K562 (cell line): ENCODE results near the gene KCNJ9. TPM values are rescaled to one million over a fixed set of nuclear protein-coding genes. Genes with fewer than 3 reads are reported as not detected.

Experiments used
- ATAC-seq: fragments of 200-7000 bp; cut with Tn5 transposase; 3 replicates; pipeline ENCODE4 v1.9.1; 2020; ENCODE audit warnings: moderate library complexity
- BruUV-seq: library from RNA; stranded (reverse); fragments of 400-500 nt; replicated peaks from 2 replicates; lab custom pipeline; 2021; lab: Mats Ljungman, UMichigan
- CTCF ChIA-PET: fragments of 300-600 bp; formaldehyde crosslinking; extraction: SDS; loops from one replicate; lab custom pipeline; 2021; ENCODE audit warnings: low intra/inter-chr PET ratio; lab: Yijun Ruan, JAX
- POLR2A ChIA-PET: fragments of 300-600, 350-650 bp; sonication (Branson Sonifier 250); formaldehyde crosslinking; extraction: SDS; loops from one replicate; lab custom pipeline; 2021; ENCODE audit warnings: antibody characterized with exemption, inconsistent platforms; lab: Yijun Ruan, JAX
- DNase-seq, 4 experiments: peaks; one replicate each; pipeline versions ENCODE4 v3.0.0 to v3.0.0-alpha.2; 2011 to 2018; ENCODE audit warnings: low spot score in 3 of 4, mixed read lengths in 3 of 4; ENCODE audit errors: extremely low read depth in 1 of 4
- FAIRE-seq: peaks from 2 replicates; lab custom pipeline; 2011; peaks lifted over from hg19 to GRCh38; lab: Jason Lieb, UNC
- H2AFZ ChIP-seq: 2 replicates; pipeline ENCODE4 v1.6.0; 2011; ENCODE audit warnings: low read depth, low read length, control low read depth, inconsistent platforms
- H3K27ac ChIP-seq: fragments of 200-600 bp; 3 replicates; pipeline ENCODE4 v1.8.0; 2011; ENCODE audit warnings: low read depth, mild to moderate bottlenecking, control low read depth, inconsistent platforms, low read length, moderate library complexity, mixed read lengths; ENCODE audit errors: extremely low read depth
- H3K27me3 ChIP-seq, 2 experiments: fragments of 300-600 bp in 1 of 2; 2 replicates in 1 of 2; 3 replicates in 1 of 2; pipeline versions ENCODE4 v1.6.0 to v1.8.0; 2011; ENCODE audit warnings: inconsistent platforms in 2 of 2, low read length in 2 of 2, mild to moderate bottlenecking in 1 of 2, mixed read lengths in 1 of 2, moderate library complexity in 1 of 2; ENCODE audit not compliant: control insufficient read depth in 2 of 2, insufficient read depth in 2 of 2
- H3K36me3 ChIP-seq: fragments of 300-600 bp; 3 replicates; pipeline ENCODE4 v1.8.0; 2011; ENCODE audit warnings: mild to moderate bottlenecking, low read length, inconsistent platforms; ENCODE audit not compliant: control insufficient read depth, insufficient read depth
- H3K4me1 ChIP-seq, 2 experiments: fragments of 200-600 bp in 1 of 2; replicated peaks in 1 of 2; 2 replicates in 1 of 2; 3 replicates in 1 of 2; pipeline versions ENCODE4 v1.5.1 to v1.8.0; 2011; ENCODE audit warnings: inconsistent platforms in 2 of 2, low read length in 2 of 2, mild to moderate bottlenecking in 1 of 2, mixed read lengths in 1 of 2, moderate library complexity in 1 of 2; ENCODE audit not compliant: control insufficient read depth in 2 of 2, insufficient read depth in 2 of 2
- H3K4me2 ChIP-seq: 2 replicates; pipeline ENCODE4 v1.6.1; 2011; ENCODE audit warnings: low read length, control low read depth, inconsistent platforms, mixed read lengths; ENCODE audit not compliant: insufficient read depth
- H3K4me3 ChIP-seq: fragments of 200-600 bp; sonication (generic), shearing (Covaris generic); 2 replicates; pipeline ENCODE4 v1.5.1; 2016; ENCODE audit warnings: control low read depth, inconsistent platforms
- H3K79me2 ChIP-seq: fragments of 200-600 bp; 3 replicates; pipeline ENCODE4 v1.8.0; 2011; ENCODE audit warnings: low read length, inconsistent platforms; ENCODE audit not compliant: control insufficient read depth, insufficient read depth
- H3K9ac ChIP-seq, 2 experiments: 2 replicates each; pipeline versions ENCODE4 v1.6.0 to v1.6.1; 2011; ENCODE audit warnings: low read depth in 2 of 2, low read length in 2 of 2, control low read depth in 1 of 2, inconsistent platforms in 1 of 2, mild to moderate bottlenecking in 1 of 2, mixed read lengths in 1 of 2; ENCODE audit not compliant: insufficient read depth in 1 of 2
- H3K9me1 ChIP-seq: one replicate; pipeline ENCODE4 v1.6.0; 2011; ENCODE audit warnings: inconsistent platforms, mild to moderate bottlenecking, low read length, moderate library complexity; ENCODE audit not compliant: control insufficient read depth, insufficient read depth
- H3K9me3 ChIP-seq: replicated peaks from 2 replicates; pipeline ENCODE4 v1.5.1; 2011; ENCODE audit warnings: low read depth, low read length, inconsistent platforms; ENCODE audit not compliant: control insufficient read depth, insufficient read depth
- H4K20me1 ChIP-seq: replicated peaks from 2 replicates; pipeline ENCODE4 v1.6.1; 2011; ENCODE audit warnings: low read length, inconsistent platforms, mixed read lengths; ENCODE audit not compliant: control insufficient read depth, insufficient read depth
- RAD21 ChIP-seq, 2 experiments: fragments of 250-450 bp in 1 of 2; fragments of 450-650 bp in 1 of 2; sonication (Bioruptor Pico) in 1 of 2; formaldehyde crosslinking in 1 of 2; IDR thresholded peaks in 1 of 2; conservative IDR thresholded peaks in 1 of 2; 2 replicates each; pipeline versions ENCODE4 v1.4.0 to v1.8.0; 2020 to 2022; ENCODE audit warnings: mild to moderate bottlenecking in 2 of 2, moderate library complexity in 1 of 2
- SMC3 ChIP-seq: conservative IDR thresholded peaks from 2 replicates; pipeline ENCODE4 v1.6.1; 2011; ENCODE audit warnings: low read depth, low read length, improper control_type of control experiment; ENCODE audit not compliant: insufficient read depth
- ZC3H8 ChIP-seq: fragments of 450-650 bp; IDR thresholded peaks from 2 replicates; pipeline ENCODE4 v1.6.1; 2017
- WGBS: fragments of 100-300 bp; shearing (Covaris generic); methylation state at CpG from one replicate; pipeline ENCODE4 v1.1.6; 2016; ENCODE audit warnings: low coverage, mixed read lengths; ENCODE audit not compliant: insufficient coverage; ENCODE audit errors: missing lambda C conversion rate; 5-methylcytosine and 5-hydroxymethylcytosine counted together
- in situ Hi-C: fragments of 300-500 bp; cut with MboI; formaldehyde crosslinking; loops from 4 replicates; pipeline ENCODE4 v1.15.0; 2018; ENCODE audit warnings: inconsistent platforms, mixed read lengths
- intact Hi-C: fragments of 100-400 bp; cut with micrococcal nuclease; formaldehyde crosslinking; loops from 2 replicates; pipeline ENCODE4 v1.14.2; 2022
- polyA plus RNA-seq, 8 experiments: library from polyadenylated mRNA; depleted of rRNA in 4 of 8; stranded (reverse) in 5 of 8; unstranded in 3 of 8; fragments of >200 nt; fragmentation: Nextera tagmentation in 2 of 8; fragmentation: Illumina TruSeq in 1 of 8; extraction: Ambion mirVana in 2 of 8; extraction: Trizol in 1 of 8; gene quantifications; 2 replicates each; pipeline versions ENCODE4 v1.2.1 to v1.2.3, GENCODE V29; 2011 to 2014; ENCODE audit warnings: inconsistent platforms in 1 of 8, missing spikeins in 1 of 8
- total RNA-seq, 7 experiments: library from RNA; depleted of rRNA in 6 of 7; stranded (reverse); fragments of >200 nt in 6 of 7; fragmentation: Illumina TruSeq in 2 of 7; extraction: Trizol in 2 of 7; gene quantifications; 2 replicates each; pipeline versions ENCODE4 v1.2.1 to v1.2.3, GENCODE V29; 2011 to 2021; ENCODE audit warnings: low replicate concordance in 1 of 7
- TF ChIP-seq, protein P1 (sequence below), 3 experiments: IDR thresholded peaks in 2 of 3; conservative IDR thresholded peaks in 1 of 3; 2 replicates each; pipeline ENCODE4 v1.5.1; 2011 to 2012; ENCODE audit warnings: low read length in 3 of 3, mild to moderate bottlenecking in 3 of 3, control low read depth in 2 of 3, improper control_type of control experiment in 1 of 3, inconsistent platforms in 1 of 3, low read depth in 1 of 3, mixed read lengths in 1 of 3, moderate library complexity in 1 of 3; ENCODE audit not compliant: insufficient read depth in 2 of 3

Gene KCNJ9
- total and polyA plus RNA-seq, 9 of the 15 experiments (the other 6 are each of a cell fraction or from before 2014, with no cell fraction given) = not detected

DNA sequence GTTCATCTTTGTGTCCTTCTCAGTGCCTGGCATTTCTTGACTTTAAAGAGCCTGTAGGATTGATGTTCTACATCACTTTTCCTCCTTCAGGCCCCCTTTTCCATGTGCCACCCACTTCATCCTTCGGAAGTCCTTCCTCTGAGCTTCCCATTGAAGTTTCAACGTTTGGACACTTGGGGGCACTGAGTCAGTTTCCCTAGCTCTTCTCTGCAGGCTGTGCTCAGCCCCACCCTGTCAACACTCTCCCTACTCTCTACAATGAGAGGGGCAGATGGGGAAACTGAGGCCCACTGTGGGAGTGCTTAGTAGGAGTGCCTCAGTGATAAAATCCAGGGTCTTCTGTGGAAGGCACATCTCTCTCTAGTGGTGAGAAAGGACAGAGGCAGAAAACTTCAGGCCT lies 23.3 kb upstream of the KCNJ9 start:
- in situ Hi-C loops (no loop called here), intact Hi-C loops (no loop called here)
- TF ChIP-seq, protein P1, sequence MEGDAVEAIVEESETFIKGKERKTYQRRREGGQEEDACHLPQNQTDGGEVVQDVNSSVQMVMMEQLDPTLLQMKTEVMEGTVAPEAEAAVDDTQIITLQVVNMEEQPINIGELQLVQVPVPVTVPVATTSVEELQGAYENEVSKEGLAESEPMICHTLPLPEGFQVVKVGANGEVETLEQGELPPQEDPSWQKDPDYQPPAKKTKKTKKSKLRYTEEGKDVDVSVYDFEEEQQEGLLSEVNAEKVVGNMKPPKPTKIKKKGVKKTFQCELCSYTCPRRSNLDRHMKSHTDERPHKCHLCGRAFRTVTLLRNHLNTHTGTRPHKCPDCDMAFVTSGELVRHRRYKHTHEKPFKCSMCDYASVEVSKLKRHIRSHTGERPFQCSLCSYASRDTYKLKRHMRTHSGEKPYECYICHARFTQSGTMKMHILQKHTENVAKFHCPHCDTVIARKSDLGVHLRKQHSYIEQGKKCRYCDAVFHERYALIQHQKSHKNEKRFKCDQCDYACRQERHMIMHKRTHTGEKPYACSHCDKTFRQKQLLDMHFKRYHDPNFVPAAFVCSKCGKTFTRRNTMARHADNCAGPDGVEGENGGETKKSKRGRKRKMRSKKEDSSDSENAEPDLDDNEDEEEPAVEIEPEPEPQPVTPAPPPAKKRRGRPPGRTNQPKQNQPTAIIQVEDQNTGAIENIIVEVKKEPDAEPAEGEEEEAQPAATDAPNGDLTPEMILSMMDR (IDR thresholded peaks at IDR 0.05 in 2 of 3, conservative IDR thresholded peaks at IDR 0.05 in 1 of 3; ENCODE audit: insufficient read depth in 2 of 3, low read depth in 1 of 3, low read length in 3 of 3) = peak; percentile 36 to 51 (median 49); a peak in 5 of 6 replicates
- TF ChIP-seq ZC3H8 = no peak
- TF ChIP-seq SMC3 = 0 out of 2 replicates have a peak, but pooled peaks have one; percentile 10
- peak in 1 of 2 experiments; percentile 45; a peak in 2 of 4 replicates for TF ChIP-seq RAD21 (CRISPR knock-in tag; conservative IDR thresholded peaks at IDR 0.05 in 1 of 2, IDR thresholded peaks at IDR 0.05 in 1 of 2)
- H3K9me3 ChIP-seq = no peaks in the 10 kb centered on the region
- peaks cover 22 to 59% of the 10 kb centered on the region in 2 experiments for H3K27me3 ChIP-seq
- H3K27ac ChIP-seq = no peak overlapping the region
- ATAC-seq = peak; percentile 74
- H3K36me3 ChIP-seq = no peaks in the 10 kb centered on the region
- FAIRE-seq = peak; percentile 61
- peak; percentile 22 to 32 (median 28) for DNase-seq
- no peaks in the 10 kb centered on the region; a peak in 1 of 5 replicates for H3K4me1 ChIP-seq
- ChIA-PET CTCF (interaction anchor here (0.8 kb wide), 1 partner anchor 21 kb away, joined by 3 read pairs; no protein-coding TSS in a partner anchor), POLR2A (interaction anchor here (0.5 to 1.2 kb wide), 4 partner anchors 12 to 929 kb away, joined by 3 to 5 read pairs (median 4); partner anchors contain the start of gene KCNJ9)
- BruUV-seq = no TSS peak
- H3K79me2 ChIP-seq = no peaks in the 10 kb centered on the region
- no peak overlapping the region for H3K9ac ChIP-seq
- peaks cover 2% of the 10 kb centered on the region for H3K9me1 ChIP-seq
- no peak overlapping the region for H2AFZ ChIP-seq
- H4K20me1 ChIP-seq = peaks cover 3% of the 10 kb centered on the region; the same call in 1 of the 2 replicates
- H3K4me3 ChIP-seq = no peak overlapping the region
- WGBS = 5% methylated on average over 2 of the region's 2 CpGs
- no peak overlapping the region for H3K4me2 ChIP-seq
